GM19328 (cell line): ENCODE data around the gene KLHDC7A.

Source experiments
- ATAC-seq: cut with Tn5 transposase; IDR thresholded peaks from one replicate; pipeline ENCODE4 v1.9.1; 2021; ENCODE audit warnings: mild to moderate bottlenecking, moderate library complexity; ENCODE audit not compliant: unreplicated experiment

Gene KLHDC7A

GRCh38 chr1:18470671-18471355 lies 9.9 kb upstream of the KLHDC7A start:
- ATAC-seq: no peak

- no peak for ATAC-seq
Measured at GRCh38 chr1:18473195-18473815, 7.4 kb upstream of the KLHDC7A start.

- ATAC-seq: no peak
Measured at GRCh38 chr1:18474559-18475175, 6.1 kb upstream of the KLHDC7A start.

- no peak for ATAC-seq
Measured at GRCh38 chr1:18475234-18475905, 5.4 kb upstream of the KLHDC7A start.

- no peak for ATAC-seq
Measured at GRCh38 chr1:18479454-18479853, 1.3 kb upstream of the KLHDC7A start.

GRCh38 chr1:18481190-18481920 lies 625 bp downstream of the KLHDC7A start:
- no peak for ATAC-seq

GRCh38 chr1:18481921-18482701 lies 1.4 kb downstream of the KLHDC7A start:
- no peak for ATAC-seq

GRCh38 chr1:18482721-18483425 lies 2.1 kb downstream of the KLHDC7A start:
- ATAC-seq: no peak

GRCh38 chr1:18484276-18484675 lies 3.5 kb downstream of the KLHDC7A start:
- no peak for ATAC-seq

GRCh38 chr1:18484721-18485120 lies 4.0 kb downstream of the KLHDC7A start:
- no peak for ATAC-seq

- ATAC-seq: no peak
Measured at GRCh38 chr1:18485227-18485626, 4.5 kb downstream of the KLHDC7A start.

- no peak for ATAC-seq
Measured at GRCh38 chr1:18486195-18486594, 5.5 kb downstream of the KLHDC7A start.

- no peak for ATAC-seq
Measured at GRCh38 chr1:18489417-18490143, 8.8 kb downstream of the KLHDC7A start.

- ATAC-seq: no peak
Measured at GRCh38 chr1:18491168-18491567, 10.4 kb downstream of the KLHDC7A start.

GRCh38 chr1:18494304-18494703 lies 13.6 kb downstream of the KLHDC7A start:
- no peak for ATAC-seq

- no peak for ATAC-seq
Measured at GRCh38 chr1:18495635-18496034, 14.9 kb downstream of the KLHDC7A start.

GRCh38 chr1:18496056-18496455 lies 15.3 kb downstream of the KLHDC7A start:
- ATAC-seq: no peak

- ATAC-seq: no peak
Measured at GRCh38 chr1:18496497-18497235, 15.9 kb downstream of the KLHDC7A start.
